ENCODE data around the gene CCL4L2. TPM values are rescaled to one million over a fixed set of nuclear protein-coding genes. Genes with fewer than 3 reads are reported as not detected.
A peak's percentile ranks its signal among the peaks of the same experiment; 100 is the strongest.

The CCL4L2 gene
- total and polyA plus RNA-seq, 2 of the 8 experiments (the other 6 are each of a cell fraction or from before 2014, with no cell fraction given): not detected

- Histone ChIP-seq H4K20me1 (replicated peaks in 1 of 2; ENCODE audit: control insufficient read depth in 1 of 2, insufficient read depth in 2 of 2, low read length in 2 of 2) (no peaks in the 10 kb centered on the region), H3K4me1 (replicated peaks in 1 of 4; ENCODE audit: control insufficient read depth in 3 of 4, insufficient read depth in 4 of 4, low read length in 3 of 4) (peaks cover 0 to 5% (median 0%) of the 10 kb centered on the region in 4 experiments; a peak in 1 of 7 replicates), H3K9ac (replicated peaks in 1 of 4; ENCODE audit: extremely low read depth in 1 of 4, low read depth in 3 of 4, low read length in 3 of 4) (no peak overlapping the region), H2BK120ac (replicated peaks; ENCODE audit: low read depth, low read length) (no peak overlapping the region), H3K79me2 (ENCODE audit: control insufficient read depth in 1 of 2, insufficient read depth in 2 of 2, low read length in 2 of 2) (no peaks in the 10 kb centered on the region), H4K8ac (ENCODE audit: extremely low read depth, insufficient read depth, low read length) (no peak overlapping the region), H3K4ac (replicated peaks; ENCODE audit: insufficient read length, low read depth, low read length) (no peak overlapping the region), H3K9me3 (ENCODE audit: insufficient read depth in 2 of 2, low read depth in 1 of 2, low read length in 1 of 2) (no peaks in the 10 kb centered on the region), H3K27me3 (replicated peaks in 1 of 4; ENCODE audit: control insufficient read depth in 3 of 4, extremely low read depth in 1 of 4, insufficient read depth in 3 of 4, low read length in 3 of 4) (no peaks in the 10 kb centered on the region), H4K5ac (ENCODE audit: insufficient read length, low read depth, low read length) (no peak overlapping the region), H3K4me2 (ENCODE audit: insufficient read depth in 1 of 2, low read depth in 2 of 2, low read length in 2 of 2) (no peak overlapping the region), H3K14ac (ENCODE audit: insufficient read length) (no peak overlapping the region), H3K23me2 (ENCODE audit: low read depth, low read length) (no peaks in the 10 kb centered on the region), H3K23ac (ENCODE audit: insufficient read length) (no peak overlapping the region), H3K18ac (ENCODE audit: extremely low read depth, low read length) (no peak overlapping the region), H2AK5ac (ENCODE audit: low read depth, low read length) (no peak overlapping the region), H3K36me3 (ENCODE audit: control insufficient read depth in 2 of 4, insufficient read depth in 4 of 4, low read length in 3 of 4) (no peaks in the 10 kb centered on the region), H2AFZ (ENCODE audit: low read length) (no peak overlapping the region), H4K91ac (replicated peaks; ENCODE audit: insufficient read length, low read length) (no peak overlapping the region), H2BK5ac (ENCODE audit: low read depth, low read length) (no peak overlapping the region), H2BK20ac (ENCODE audit: low read length) (no peak overlapping the region), H3K4me3 (ENCODE audit: extremely low read depth in 1 of 4, insufficient read depth in 2 of 4, low read depth in 3 of 4, low read length in 4 of 4) (no peak overlapping the region), H3K79me1 (ENCODE audit: low read depth, low read length) (no peaks in the 10 kb centered on the region), H2BK15ac (ENCODE audit: low read length) (no peak overlapping the region), H2BK12ac (ENCODE audit: low read depth, low read length) (no peak overlapping the region), H3K56ac (replicated peaks; ENCODE audit: insufficient read length, low read depth, low read length) (no peak overlapping the region), H3K27ac (ENCODE audit: low read depth, low read length) (no peak overlapping the region)
- 84% methylated on average over 4 of the region's 4 CpGs; no CpG with 5 or more reads in 1 of the 2 experiments for WGBS, 2 experiments (ENCODE audit: extremely low coverage in 1 of 2, insufficient coverage in 1 of 2, insufficient read length in 1 of 2, insufficient replicate concordance in 2 of 2, low coverage in 1 of 2, low lambda C conversion rate in 2 of 2, missing lambda C conversion rate in 1 of 2)
- ChIA-PET CTCF (ENCODE audit: partially characterized antibody) (no interaction called here), POLR2A (ENCODE audit: partially characterized antibody) (no interaction called here)
- FAIRE-seq (no peak), DNase-seq (ENCODE audit: low read depth in 1 of 2, low spot score in 2 of 2) (peak in 1 of 2 experiments; percentile 14)
- no peak for TF ChIP-seq SIRT6 (IDR thresholded peaks at IDR 0.05; ENCODE audit: low read length)
- no peak for TF ChIP-seq USF2 (IDR thresholded peaks at IDR 0.05; ENCODE audit: low read length)
- no peak for TF ChIP-seq POLR2AphosphoS5 (IDR thresholded peaks at IDR 0.05; ENCODE audit: low read depth, low read length)
- TF ChIP-seq RFX5 (IDR thresholded peaks at IDR 0.05; ENCODE audit: borderline replicate concordance, low read depth, low read length): no peak
- TF ChIP-seq CBX8 (IDR thresholded peaks at IDR 0.05; ENCODE audit: borderline replicate concordance, low read depth, low read length): no peak
- no peak for TF ChIP-seq HDAC6 (IDR thresholded peaks at IDR 0.05; ENCODE audit: low read depth, low read length)
- TF ChIP-seq BCL11A (IDR thresholded peaks at IDR 0.05; ENCODE audit: low read depth in 2 of 2, low read length in 2 of 2): no peak
- no peak for TF ChIP-seq POLR2A (IDR thresholded peaks at IDR 0.05; ENCODE audit: control extremely low read depth in 1 of 2, low read depth in 2 of 2, low read length in 2 of 2)
- TF ChIP-seq E2F6 (IDR thresholded peaks at IDR 0.05): no peak
- no peak for TF ChIP-seq JUN (IDR thresholded peaks at IDR 0.05; ENCODE audit: low read depth, low read length)
- TF ChIP-seq RNF2 (IDR thresholded peaks at IDR 0.05; ENCODE audit: borderline replicate concordance, low read depth, low read length, missing control alignments, poor library complexity, severe bottlenecking): no peak
Measured at GRCh38 chr17:36205637-36206485, 5.0 kb upstream of the CCL4L2 start.

All from H1 (cell line).